ENCODE measurements around the gene COX6B2.

DNA sequence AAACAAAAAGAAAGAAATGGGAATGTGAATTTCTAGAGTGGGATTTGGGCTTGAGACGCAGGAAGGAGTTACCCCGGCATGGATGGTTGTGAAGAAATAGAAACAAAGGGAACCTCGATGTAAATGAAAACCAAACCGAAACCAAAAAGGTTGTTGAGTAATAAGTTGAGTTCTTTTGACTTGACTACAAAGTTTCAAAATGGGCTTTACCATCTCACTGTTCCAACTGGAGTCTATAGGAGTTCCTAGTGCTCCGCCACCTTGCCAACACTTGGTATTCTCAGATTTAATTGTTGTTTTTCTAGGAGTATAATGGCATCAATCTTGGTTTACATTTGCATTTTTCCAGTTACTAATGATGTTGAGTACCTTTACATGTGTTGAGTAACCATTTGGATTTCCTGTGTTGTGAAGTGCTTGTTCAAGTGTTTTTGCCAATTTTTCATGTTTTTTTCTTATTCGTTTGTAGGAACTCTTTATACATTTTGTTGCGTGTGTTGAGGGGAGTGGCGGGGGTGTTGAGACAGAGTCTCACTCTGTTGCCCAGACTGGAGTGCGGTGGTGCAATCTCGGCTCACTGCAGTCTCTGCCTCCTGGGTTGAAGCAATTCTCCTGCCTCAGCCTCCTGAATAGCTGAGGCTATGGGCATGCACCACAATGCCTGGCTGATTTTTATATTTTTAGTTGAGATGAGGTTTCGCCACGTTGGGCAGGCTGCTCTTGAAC lies 43.8 kb upstream of the COX6B2 start:
- TF ChIP-seq YY1 (IDR thresholded peaks at IDR 0.05; ENCODE audit: insufficient read depth, insufficient read length) (no peak), SUZ12 (IDR thresholded peaks at IDR 0.05; ENCODE audit: extremely low read depth, insufficient read depth, insufficient read length) (no peak), ZNF274 (IDR thresholded peaks at IDR 0.05; ENCODE audit: low read depth, low read length) (no peak)

Measured in NT2/D1 (cell line).